IMR-90 (cell line): ENCODE data around the gene CYP2D6. TPM values are rescaled to one million over a fixed set of nuclear protein-coding genes. Genes with fewer than 3 reads are reported as not detected.

Experiments used
- ATAC-seq: fragments of 200-7000 bp; cut with Tn5 transposase; 2 replicates; pipeline ENCODE4 v1.9.1; 2020; ENCODE audit warnings: low read depth, mild to moderate bottlenecking, moderate library complexity
- BruUV-seq: library from RNA; stranded (reverse); fragments of 400-500 nt; replicated peaks from 2 replicates; lab custom pipeline; 2021; lab: Mats Ljungman, UMichigan
- CTCF ChIA-PET: fragments of 300-600 bp; formaldehyde crosslinking; extraction: SDS; loops from one replicate; lab custom pipeline; 2021; ENCODE audit warnings: antibody characterized with exemption; lab: Yijun Ruan, JAX
- POLR2A ChIA-PET: fragments of 300-600 bp; sonication (Branson Sonifier 250); formaldehyde crosslinking; loops from one replicate; lab custom pipeline; 2022; ENCODE audit warnings: antibody characterized with exemption; ENCODE audit not compliant: unreplicated experiment; lab: Charles Lee
- DNase-seq: peaks from one replicate; pipeline ENCODE4 v3.0.0; 2013
- H2AFZ ChIP-seq: replicated peaks from 2 replicates; pipeline ENCODE3; 2013; ENCODE audit warnings: low read length, mild to moderate bottlenecking; ENCODE audit not compliant: poor library complexity
- H2AK5ac ChIP-seq: 2 replicates; pipeline ENCODE4 v1.6.1; 2013; ENCODE audit warnings: low read depth, low read length, inconsistent platforms
- H2AK9ac ChIP-seq: replicated peaks from 2 replicates; pipeline ENCODE3; 2013; ENCODE audit warnings: mild to moderate bottlenecking, low read depth, low read length, moderate library complexity; ENCODE audit not compliant: poor library complexity
- H2BK120ac ChIP-seq: 2 replicates; pipeline ENCODE4 v1.6.1; 2013; ENCODE audit warnings: low read depth, low read length, inconsistent platforms
- H2BK15ac ChIP-seq: 3 replicates; pipeline ENCODE4 v1.6.1; 2013; ENCODE audit warnings: low read depth, low read length, inconsistent platforms
- H2BK20ac ChIP-seq: 2 replicates; pipeline ENCODE4 v1.6.1; 2013; ENCODE audit warnings: low read depth, mild to moderate bottlenecking, inconsistent platforms, low read length, moderate library complexity
- H2BK5ac ChIP-seq: 2 replicates; pipeline ENCODE4 v1.6.1; 2013; ENCODE audit warnings: mild to moderate bottlenecking, low read depth, low read length, inconsistent platforms; ENCODE audit not compliant: poor library complexity, severe bottlenecking
- H3K14ac ChIP-seq: replicated peaks from 2 replicates; pipeline ENCODE4 v1.6.1; 2013; ENCODE audit warnings: low read depth, low read length, inconsistent platforms
- H3K18ac ChIP-seq: 2 replicates; pipeline ENCODE4 v1.6.1; 2013; ENCODE audit warnings: low read depth, low read length, control low read depth
- H3K23ac ChIP-seq: 2 replicates; pipeline ENCODE4 v1.6.1; 2013; ENCODE audit warnings: low read depth, low read length, inconsistent platforms
- H3K27ac ChIP-seq: 2 replicates; pipeline ENCODE4 v1.5.1; 2013; ENCODE audit warnings: mild to moderate bottlenecking, control low read depth, low read length; ENCODE audit not compliant: insufficient read depth
- H3K27me3 ChIP-seq: 2 replicates; pipeline ENCODE4 v1.6.1; 2013; ENCODE audit warnings: low read length; ENCODE audit not compliant: control insufficient read depth, insufficient read depth
- H3K36me3 ChIP-seq: 2 replicates; pipeline ENCODE4 v1.6.1; 2013; ENCODE audit warnings: low read length, mixed read lengths; ENCODE audit not compliant: control insufficient read depth, insufficient read depth
- H3K4ac ChIP-seq: 2 replicates; pipeline ENCODE4 v1.6.1; 2013; ENCODE audit warnings: low read depth, low read length, inconsistent platforms
- H3K4me1 ChIP-seq: 2 replicates; pipeline ENCODE4 v1.6.1; 2013; ENCODE audit warnings: low read length, mixed read lengths; ENCODE audit not compliant: control insufficient read depth, insufficient read depth
- H3K4me2 ChIP-seq: 2 replicates; pipeline ENCODE4 v1.6.1; 2013; ENCODE audit warnings: low read depth, mild to moderate bottlenecking, control low read depth, low read length, moderate library complexity
- H3K4me3 ChIP-seq: 2 replicates; pipeline ENCODE4 v1.5.1; 2013; ENCODE audit warnings: low read depth, mild to moderate bottlenecking, control low read depth, low read length, moderate library complexity; ENCODE audit not compliant: insufficient read depth
- H3K56ac ChIP-seq: 2 replicates; pipeline ENCODE4 v1.6.1; 2013; ENCODE audit warnings: low read length, inconsistent platforms; ENCODE audit not compliant: insufficient read depth; ENCODE audit errors: extremely low read depth
- H3K79me1 ChIP-seq, 2 experiments: 2 replicates each; pipeline ENCODE4 v1.6.1; 2013; ENCODE audit warnings: low read length in 2 of 2, inconsistent platforms in 1 of 2, low read depth in 1 of 2
- H3K9ac ChIP-seq: 2 replicates; pipeline ENCODE4 v1.6.1; 2013; ENCODE audit warnings: low read depth, low read length, control low read depth
- H3K9me1 ChIP-seq: 2 replicates; pipeline ENCODE4 v1.6.1; 2013; ENCODE audit warnings: low read length, inconsistent platforms; ENCODE audit not compliant: insufficient read depth
- H3K9me3 ChIP-seq: 2 replicates; pipeline ENCODE4 v1.6.1; 2013; ENCODE audit warnings: low read length; ENCODE audit not compliant: control insufficient read depth, insufficient read depth
- H4K20me1 ChIP-seq: 2 replicates; pipeline ENCODE4 v1.6.1; 2013; ENCODE audit warnings: low read length, inconsistent platforms; ENCODE audit not compliant: insufficient read depth
- H4K5ac ChIP-seq: 2 replicates; pipeline ENCODE4 v1.6.1; 2013; ENCODE audit warnings: mild to moderate bottlenecking, low read depth, low read length, control low read depth
- H4K8ac ChIP-seq, 2 experiments: 2 replicates each; pipeline ENCODE4 v1.6.1; 2013; ENCODE audit warnings: low read depth in 2 of 2, low read length in 2 of 2, control low read depth in 1 of 2, inconsistent platforms in 1 of 2
- H4K91ac ChIP-seq: 2 replicates; pipeline ENCODE4 v1.6.1; 2013; ENCODE audit warnings: low read depth, low read length, inconsistent platforms; ENCODE audit not compliant: insufficient read depth
- BHLHE40 ChIP-seq: fragments of 150-350 bp; IDR thresholded peaks from 2 replicates; pipeline ENCODE4 v1.6.1; 2016; ENCODE audit warnings: mild to moderate bottlenecking, low read depth, low read length
- CEBPB ChIP-seq: IDR thresholded peaks from 2 replicates; pipeline ENCODE4 v1.6.1; 2012; ENCODE audit warnings: low read depth, low read length, improper control_type of control experiment
- CHD1 ChIP-seq: IDR thresholded peaks from 2 replicates; pipeline ENCODE4 v1.6.1; 2012; ENCODE audit warnings: low read depth, low read length, improper control_type of control experiment
- ELK1 ChIP-seq: fragments of 150-350 bp; IDR thresholded peaks from 2 replicates; pipeline ENCODE4 v1.6.1; 2016; ENCODE audit warnings: low read depth, mild to moderate bottlenecking, low read length, moderate library complexity, borderline replicate concordance
- FOS ChIP-seq: fragments of 150-350 bp; IDR thresholded peaks from 2 replicates; pipeline ENCODE4 v1.6.1; 2016; ENCODE audit warnings: low read depth, low read length
- MAFK ChIP-seq: IDR thresholded peaks from 2 replicates; pipeline ENCODE4 v1.6.1; 2012; ENCODE audit warnings: low read depth, low read length, improper control_type of control experiment
- MAZ ChIP-seq: IDR thresholded peaks from 2 replicates; pipeline ENCODE4 v1.6.1; 2012; ENCODE audit warnings: low read depth, mild to moderate bottlenecking, low read length, improper control_type of control experiment, moderate library complexity, borderline replicate concordance
- MXI1 ChIP-seq: IDR thresholded peaks from 2 replicates; pipeline ENCODE4 v1.6.1; 2012; ENCODE audit warnings: low read depth, mild to moderate bottlenecking, low read length, moderate library complexity, borderline replicate concordance
- NFE2L2 ChIP-seq: fragments of 150-350 bp; IDR thresholded peaks from 2 replicates; pipeline ENCODE4 v1.6.1; 2016; ENCODE audit warnings: low read depth, mild to moderate bottlenecking, low read length
- POLR2A ChIP-seq: IDR thresholded peaks from 2 replicates; pipeline ENCODE4 v1.6.1; 2012; ENCODE audit warnings: mild to moderate bottlenecking, low read depth, low read length
- RAD21 ChIP-seq: IDR thresholded peaks from 2 replicates; pipeline ENCODE4 v1.6.1; 2012; ENCODE audit warnings: low read length, improper control_type of control experiment
- RCOR1 ChIP-seq: IDR thresholded peaks from 2 replicates; pipeline ENCODE4 v1.6.1; 2012; ENCODE audit warnings: mild to moderate bottlenecking, low read length, improper control_type of control experiment; ENCODE audit not compliant: insufficient replicate concordance
- RFX5 ChIP-seq: IDR thresholded peaks from 2 replicates; pipeline ENCODE4 v1.8.0; 2012; ENCODE audit warnings: low read depth, mild to moderate bottlenecking, low read length, moderate library complexity
- SMC3 ChIP-seq: fragments of 150-350 bp; IDR thresholded peaks from 2 replicates; pipeline ENCODE4 v1.6.1; 2016; ENCODE audit warnings: low read depth, mild to moderate bottlenecking, antibody characterized with exemption, low read length, moderate library complexity
- WGBS, 2 experiments: methylation state at CpG; one replicate each; pipeline versions ENCODE4 v1.1.5 to v1.1.7; 2013; ENCODE audit warnings: missing lambda C conversion rate in 2 of 2; ENCODE audit not compliant: insufficient read length in 1 of 2; ENCODE audit errors: extremely low coverage in 2 of 2; 5-methylcytosine and 5-hydroxymethylcytosine counted together
- dilution Hi-C: fragments of 300-500 bp; cut with HindIII; formaldehyde crosslinking; loops from one replicate; pipeline ENCODE4 v1.14.3; 2018; ENCODE audit warnings: low sequenced_read_pairs; ENCODE audit not compliant: unreplicated experiment
- in situ Hi-C: fragments of 300-500 bp; cut with MboI; formaldehyde crosslinking; loops from 3 replicates; pipeline ENCODE4 v1.14.3; 2019; ENCODE audit warnings: low sequenced_read_pairs, inconsistent platforms, mixed read lengths
- intact Hi-C: fragments of 100-400 bp; cut with micrococcal nuclease; formaldehyde crosslinking; loops from 2 replicates; pipeline ENCODE4 v1.10.0; 2022
- polyA plus RNA-seq, 3 experiments: library from polyadenylated mRNA; depleted of rRNA; stranded (reverse); fragments of >200 nt; gene quantifications; 2 replicates each; pipeline ENCODE4 v1.2.3, GENCODE V29; 2012; ENCODE audit warnings: low replicate concordance in 1 of 3
- total RNA-seq: library from RNA; depleted of rRNA; stranded (reverse); fragments of >200 nt; gene quantifications from 2 replicates; pipeline ENCODE4 v1.2.3, GENCODE V29; 2012
- TF ChIP-seq, protein P1 (sequence below): fragments of 150-350 bp; IDR thresholded peaks from 2 replicates; pipeline ENCODE4 v1.6.1; 2017; ENCODE audit warnings: mild to moderate bottlenecking, antibody characterized with exemption, low read length, low read depth
- TF ChIP-seq, protein P2 (sequence below): conservative IDR thresholded peaks from 2 replicates; pipeline ENCODE4 v1.5.1; 2012; ENCODE audit warnings: mild to moderate bottlenecking, low read depth, low read length, improper control_type of control experiment

CYP2D6 gene
- total and polyA plus RNA-seq, 2 of the 4 experiments (the other 2 are of a cell fraction), result under 0.01 to 0.24 TPM

- intact Hi-C loops, result loop anchor here (1.0 to 10.0 kb wide), 5 partner anchors 163 to 383 kb away; no protein-coding TSS in a partner anchor
Measured at GRCh38 chr22:42091455-42091782, 39.2 kb downstream of the CYP2D6 start.

More at GRCh38 chr22:42091455-42091782, 39.2 kb downstream of the CYP2D6 start:
- CTCF ChIA-PET, result interaction anchor here (0.6 to 1.7 kb wide), 11 partner anchors 16 to 353 kb away, joined by 3 to 7 read pairs (median 4); partner anchors contain the start of genes NAGA and NFAM1
- peak overlapping the region; percentile 23 for H3K9ac ChIP-seq
- H2AFZ ChIP-seq, result peak overlapping the region; percentile 100
- H2BK5ac ChIP-seq, result no peak overlapping the region
- H2AK5ac ChIP-seq, result peak overlapping the region; percentile 58
- DNase-seq (no peak), ATAC-seq (no peak)
- BruUV-seq, result no TSS peak
- no peak overlapping the region for H4K91ac ChIP-seq
- no peak for TF ChIP-seq RCOR1
- TF ChIP-seq RAD21, result no peak
- TF ChIP-seq MAZ, result no peak
- no peak for TF ChIP-seq MAFK
- TF ChIP-seq FOS, result no peak
- TF ChIP-seq SMC3, result no peak
- TF ChIP-seq, protein P1, sequence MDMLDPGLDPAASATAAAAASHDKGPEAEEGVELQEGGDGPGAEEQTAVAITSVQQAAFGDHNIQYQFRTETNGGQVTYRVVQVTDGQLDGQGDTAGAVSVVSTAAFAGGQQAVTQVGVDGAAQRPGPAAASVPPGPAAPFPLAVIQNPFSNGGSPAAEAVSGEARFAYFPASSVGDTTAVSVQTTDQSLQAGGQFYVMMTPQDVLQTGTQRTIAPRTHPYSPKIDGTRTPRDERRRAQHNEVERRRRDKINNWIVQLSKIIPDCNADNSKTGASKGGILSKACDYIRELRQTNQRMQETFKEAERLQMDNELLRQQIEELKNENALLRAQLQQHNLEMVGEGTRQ, result no peak
- no peak for TF ChIP-seq BHLHE40
- TF ChIP-seq, protein P2, sequence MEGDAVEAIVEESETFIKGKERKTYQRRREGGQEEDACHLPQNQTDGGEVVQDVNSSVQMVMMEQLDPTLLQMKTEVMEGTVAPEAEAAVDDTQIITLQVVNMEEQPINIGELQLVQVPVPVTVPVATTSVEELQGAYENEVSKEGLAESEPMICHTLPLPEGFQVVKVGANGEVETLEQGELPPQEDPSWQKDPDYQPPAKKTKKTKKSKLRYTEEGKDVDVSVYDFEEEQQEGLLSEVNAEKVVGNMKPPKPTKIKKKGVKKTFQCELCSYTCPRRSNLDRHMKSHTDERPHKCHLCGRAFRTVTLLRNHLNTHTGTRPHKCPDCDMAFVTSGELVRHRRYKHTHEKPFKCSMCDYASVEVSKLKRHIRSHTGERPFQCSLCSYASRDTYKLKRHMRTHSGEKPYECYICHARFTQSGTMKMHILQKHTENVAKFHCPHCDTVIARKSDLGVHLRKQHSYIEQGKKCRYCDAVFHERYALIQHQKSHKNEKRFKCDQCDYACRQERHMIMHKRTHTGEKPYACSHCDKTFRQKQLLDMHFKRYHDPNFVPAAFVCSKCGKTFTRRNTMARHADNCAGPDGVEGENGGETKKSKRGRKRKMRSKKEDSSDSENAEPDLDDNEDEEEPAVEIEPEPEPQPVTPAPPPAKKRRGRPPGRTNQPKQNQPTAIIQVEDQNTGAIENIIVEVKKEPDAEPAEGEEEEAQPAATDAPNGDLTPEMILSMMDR, result no peak
- no peak for TF ChIP-seq ELK1
- TF ChIP-seq CEBPB, result no peak
- no peak for TF ChIP-seq RFX5
- no peak for TF ChIP-seq NFE2L2
- no peak for TF ChIP-seq CHD1
- TF ChIP-seq POLR2A, result no peak
- no peak for TF ChIP-seq MXI1
- no CpG with 5 or more reads among the region's 7 CpGs for WGBS, 2 experiments
- peaks cover 3% of the 10 kb centered on the region; the same call in 1 of the 2 replicates for H3K9me1 ChIP-seq
- no peaks in the 10 kb centered on the region for H3K9me3 ChIP-seq
- H2AK9ac ChIP-seq, result peak overlapping the region; percentile 80
- no peak overlapping the region for H2BK20ac ChIP-seq
- peak overlapping the region; percentile 41 for H3K4me3 ChIP-seq
- no peak overlapping the region; the same call in 1 of the 2 replicates for H3K27ac ChIP-seq
- H3K36me3 ChIP-seq, result peaks cover 5% of the 10 kb centered on the region
- H2BK15ac ChIP-seq, result no peak overlapping the region
- peaks cover 14% of the 10 kb centered on the region; the same call in 1 of the 2 replicates for H4K20me1 ChIP-seq
- peaks cover 2% of the 10 kb centered on the region; the same call in 1 of the 2 replicates for H3K4me1 ChIP-seq
- no peak overlapping the region for H4K5ac ChIP-seq
- H3K18ac ChIP-seq, result no peak overlapping the region
- POLR2A ChIA-PET, result interaction anchor here (0.6 to 1.3 kb wide), 2 partner anchors 45 to 353 kb away, joined by 3 to 7 read pairs; no protein-coding TSS in a partner anchor
- H3K79me1 ChIP-seq, result peaks cover 11 to 32% of the 10 kb centered on the region in 2 experiments; a peak in 3 of 4 replicates
- dilution Hi-C loops (no loop called here), in situ Hi-C loops (no loop called here)
- peak overlapping the region; percentile 11 to 51; a peak in 3 of 4 replicates for H4K8ac ChIP-seq
- H3K14ac ChIP-seq, result peak overlapping the region; percentile 56
- peak overlapping the region; percentile 63 for H3K4me2 ChIP-seq
- H2BK120ac ChIP-seq, result 0 out of 2 replicates have a peak overlapping the region, but pooled peaks have one; percentile 23
- H3K56ac ChIP-seq, result peak overlapping the region; percentile 22; the same call in 1 of the 2 replicates
- no peaks in the 10 kb centered on the region for H3K27me3 ChIP-seq
- H3K4ac ChIP-seq, result peak overlapping the region; percentile 29; the same call in 1 of the 2 replicates
- peak overlapping the region; percentile 82; the same call in 1 of the 2 replicates for H3K23ac ChIP-seq
